Activated T-helper 1 cell treated with anti-CD3 and anti-CD28 coated beads, Interleukin-12 subunit alpha, Interleukin-12 subunit beta, Interleukin-2, Interleukin-4 antibody, amounts not matched to agents 30 ng/mL and 10 ng/mL and 1 ng/mL, durations not matched to agents 14 hours and 24 hours and 36 hours (primary cell): Measurements from ENCODE around the gene DOC2A. TPM values are rescaled to one million over a fixed set of nuclear protein-coding genes. Genes with fewer than 3 reads are reported as not detected.
"Not testable (repeated sequence)": the region's sequence is repeated elsewhere in the genome, so short reads cannot be mapped to it uniquely, and the experiment has no call there.

Source experiments
- DNase-seq: peaks from one replicate; pipeline ENCODE4 v3.0.0; 2021; ENCODE audit warnings: low spot score
- H3K27ac Mint-ChIP-seq: one replicate; pipeline ENCODE4 v1.8.0; 2021; ENCODE audit warnings: mild to moderate bottlenecking, mixed read lengths
- H3K27me3 Mint-ChIP-seq: one replicate; pipeline ENCODE4 v1.8.0; 2022; ENCODE audit warnings: mild to moderate bottlenecking, moderate library complexity, mixed read lengths; ENCODE audit not compliant: insufficient read depth
- H3K36me3 Mint-ChIP-seq: one replicate; pipeline ENCODE4 v1.8.0; 2021; ENCODE audit warnings: low read depth, mixed read lengths
- H3K4me1 Mint-ChIP-seq: one replicate; pipeline ENCODE4 v1.8.0; 2021; ENCODE audit warnings: low read depth, mixed read lengths
- H3K4me3 Mint-ChIP-seq: one replicate; pipeline ENCODE4 v1.8.0; 2021; ENCODE audit warnings: mild to moderate bottlenecking, moderate library complexity, mixed read lengths
- H3K9me3 Mint-ChIP-seq: one replicate; pipeline ENCODE4 v1.8.0; 2021; ENCODE audit warnings: mixed read lengths
- intact Hi-C: fragments of 100-400 bp; cut with micrococcal nuclease; formaldehyde crosslinking; loops from one replicate; pipeline ENCODE4 v1.15.1; 2024
- total RNA-seq: library from RNA; stranded (reverse); gene quantifications from 2 replicates; pipeline ENCODE4 v1.2.3, GENCODE V29; 2022

Gene DOC2A
- total RNA-seq, 1 donor from 2014 or later = 2.3 TPM

DNA sequence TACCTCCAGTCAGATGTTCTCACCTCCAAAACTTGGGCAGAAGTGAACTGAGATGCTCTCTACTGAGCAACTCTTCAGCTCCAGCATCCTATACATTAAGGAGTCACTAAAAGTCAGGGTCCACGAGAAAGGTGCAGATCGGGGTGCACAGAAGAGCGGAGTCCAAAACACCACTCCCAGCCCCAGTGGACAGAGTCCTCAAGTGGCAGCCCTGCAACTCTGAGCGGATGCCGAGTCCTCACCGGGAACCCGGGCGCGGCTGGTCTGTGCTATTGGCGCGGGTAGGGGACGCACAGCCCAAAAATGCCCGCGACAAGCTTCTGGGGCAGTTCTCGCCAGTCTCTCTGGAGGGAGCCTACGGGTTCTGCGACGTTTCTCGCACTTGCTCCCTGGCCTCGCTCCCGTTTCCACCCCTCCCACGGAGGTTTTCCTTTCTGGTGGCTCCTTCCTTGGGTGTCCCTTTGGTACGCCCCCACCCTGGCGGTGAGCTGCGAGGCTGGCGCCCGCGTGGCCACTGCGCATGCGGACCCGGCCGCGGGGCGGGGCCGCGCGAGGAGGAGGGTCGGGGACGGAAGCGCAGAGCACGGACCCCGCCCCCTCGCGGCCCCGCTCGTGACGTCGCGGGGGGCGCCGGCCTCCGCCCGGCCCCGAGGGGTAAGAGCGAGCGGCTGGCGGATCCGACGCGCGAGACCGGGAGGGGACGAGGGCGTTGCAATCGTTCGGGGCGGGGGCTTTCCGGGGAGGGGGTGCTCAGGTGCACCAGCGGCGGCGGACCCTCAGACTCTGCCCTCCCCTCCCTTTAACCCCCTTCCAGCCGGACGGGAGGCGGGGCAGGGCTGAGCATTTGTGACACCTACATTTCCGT is 49.1 kb downstream of the DOC2A start, which contains the start of gene TMEM219:
Gene TMEM219, plus strand, starts transcription at position 601 of the 865 bp plus-strand sequence. CDS start 1,065 bp downstream, outside the sequence.
- Mint-ChIP-seq H3K4me3 (peak within 1 kb of the TSS; percentile 86), H3K36me3 (peaks cover 7% of the 10 kb centered on the region), H3K27ac (peak within 1 kb of the TSS; percentile 83), H3K9me3 (no peaks in the 10 kb centered on the region), H3K27me3 (no peaks in the 10 kb centered on the region), H3K4me1 (peaks cover 24% of the 10 kb centered on the region)
- intact Hi-C loops = loop anchor here (1.0 to 2.0 kb wide), 6 partner anchors 12 to 98 kb away; partner anchors contain the start of genes ASPHD1, CDIPT, INO80E and KCTD13
- peak; percentile 95 for DNase-seq

DNA sequence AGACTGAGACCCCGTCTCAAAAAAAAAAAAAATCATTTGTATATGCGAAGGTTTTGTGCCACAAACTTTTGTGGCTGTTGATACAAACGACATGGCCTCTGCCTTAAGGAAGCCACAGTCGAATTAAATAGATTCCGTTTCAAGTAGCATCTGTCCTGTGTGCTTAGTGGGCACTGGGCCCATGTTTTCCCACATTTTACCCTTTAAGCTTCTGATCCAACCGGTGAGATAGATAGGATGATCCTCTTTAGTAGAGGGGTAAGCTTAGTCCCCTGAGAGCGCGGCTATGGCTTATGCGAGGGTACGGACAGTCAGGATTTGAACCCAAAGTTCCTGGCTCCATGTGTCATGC is 49.7 kb downstream of the DOC2A start:
- peaks cover 7% of the 10 kb centered on the region for H3K36me3 Mint-ChIP-seq
- H3K4me1 Mint-ChIP-seq = peaks cover 24% of the 10 kb centered on the region
- intact Hi-C loops = loop anchor here (1.0 to 2.0 kb wide), 3 partner anchors 35 to 60 kb away; partner anchors contain the start of genes INO80E and KCTD13
- no peak for DNase-seq
- peak overlapping the region; percentile 83 for H3K4me3 Mint-ChIP-seq
- H3K9me3 Mint-ChIP-seq = no peaks in the 10 kb centered on the region
- H3K27me3 Mint-ChIP-seq = no peaks in the 10 kb centered on the region
- peak overlapping the region; percentile 77 for H3K27ac Mint-ChIP-seq

- not testable (repeated sequence) for H3K27ac Mint-ChIP-seq, DNase-seq, H3K4me3 Mint-ChIP-seq, H3K36me3 Mint-ChIP-seq, H3K9me3 Mint-ChIP-seq, H3K27me3 Mint-ChIP-seq
- peaks cover 21% of the 10 kb centered on the region for H3K4me1 Mint-ChIP-seq
- intact Hi-C loops = loop anchor here (2.0 kb wide), 1 partner anchor 61 kb away; no protein-coding TSS in a partner anchor
Observed at GRCh38 chr16:29959821-29960220, 51.0 kb downstream of the DOC2A start.

DNA sequence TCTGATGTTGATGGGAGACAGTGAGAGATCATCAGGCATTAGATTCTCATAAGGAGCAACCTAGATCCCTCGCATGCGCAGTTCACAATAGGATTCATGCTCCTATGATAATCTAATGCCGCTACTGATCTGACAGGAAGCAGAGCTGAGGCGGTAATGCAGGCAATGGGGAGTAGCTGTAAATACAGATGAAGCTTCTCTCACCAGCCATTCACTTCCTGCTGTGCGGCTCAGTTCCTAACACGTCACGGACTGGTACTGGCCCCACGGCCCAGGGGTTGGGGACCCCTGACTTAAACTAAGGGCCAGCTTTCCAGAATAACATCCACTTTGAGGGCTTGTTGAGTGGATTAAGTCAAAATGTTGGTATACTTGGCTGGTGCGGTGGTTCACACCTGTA is 51.5 kb downstream of the DOC2A start:
- no peaks in the 10 kb centered on the region for H3K9me3 Mint-ChIP-seq
- intact Hi-C loops = no loop called here
- peaks cover 19% of the 10 kb centered on the region for H3K4me1 Mint-ChIP-seq
- H3K36me3 Mint-ChIP-seq = peaks cover 3% of the 10 kb centered on the region
- no peak overlapping the region for H3K27ac Mint-ChIP-seq
- no peak overlapping the region for H3K4me3 Mint-ChIP-seq
- DNase-seq = no peak
- no peaks in the 10 kb centered on the region for H3K27me3 Mint-ChIP-seq

GRCh38 chr16:29958756-29959155 is 52.1 kb downstream of the DOC2A start:
- H3K9me3 Mint-ChIP-seq = no peaks in the 10 kb centered on the region
- H3K4me3 Mint-ChIP-seq = no peak overlapping the region
- DNase-seq = no peak
- peaks cover 3% of the 10 kb centered on the region for H3K36me3 Mint-ChIP-seq
- no peak overlapping the region for H3K27ac Mint-ChIP-seq
- intact Hi-C loops = no loop called here
- H3K4me1 Mint-ChIP-seq = peaks cover 19% of the 10 kb centered on the region
- H3K27me3 Mint-ChIP-seq = no peaks in the 10 kb centered on the region

Other genes with a start within 250 kb of the DOC2A start
- gene ZG16, start 232.8 kb downstream of the DOC2A start, total RNA-seq = not detected in 2 replicates
- 134 and 140 TPM in 2 replicates for gene KIF22, start 220.3 kb downstream of the DOC2A start, total RNA-seq
- gene MAZ, start 204.5 kb downstream of the DOC2A start, total RNA-seq = 365 and 380 TPM in 2 replicates
- 1.0 and 1.3 TPM in 2 replicates for gene PRRT2, start 198.8 kb downstream of the DOC2A start, total RNA-seq
- gene PAGR1, start 194.9 kb downstream of the DOC2A start, total RNA-seq = 29.2 and 30.8 TPM in 2 replicates
- 117 and 124 TPM in 2 replicates for gene MVP, start 190.6 kb downstream of the DOC2A start, total RNA-seq
- gene CDIPT, start 147.8 kb downstream of the DOC2A start, total RNA-seq = 83.7 and 85.5 TPM in 2 replicates
- 0.16 and 0.32 TPM in 2 replicates for gene SEZ6L2, start 111.5 kb downstream of the DOC2A start, total RNA-seq
- gene ASPHD1, start 110.5 kb downstream of the DOC2A start, total RNA-seq = 4.2 and 4.7 TPM in 2 replicates
- gene KCTD13, start 84.8 kb downstream of the DOC2A start, total RNA-seq = 53.7 and 58.2 TPM in 2 replicates
- gene TMEM219, start 48.9 kb downstream of the DOC2A start, total RNA-seq = 41.5 and 43.7 TPM in 2 replicates
- gene TAOK2, start 37.2 kb downstream of the DOC2A start, total RNA-seq = 38.5 and 39.7 TPM in 2 replicates
- gene HIRIP3, start 15.4 kb downstream of the DOC2A start, total RNA-seq = 48.8 and 50.1 TPM in 2 replicates
- gene INO80E, start 14.8 kb downstream of the DOC2A start, total RNA-seq = 128 and 137 TPM in 2 replicates
- gene C16orf92, start 12.2 kb upstream of the DOC2A start, total RNA-seq = not detected in 2 replicates
- 1.6 and 1.9 TPM in 2 replicates for gene TLCD3B, start 20.2 kb upstream of the DOC2A start, total RNA-seq
- gene ALDOA, start 54.7 kb upstream of the DOC2A start, total RNA-seq = 1,715 and 1,718 TPM in 2 replicates
- 133 and 147 TPM in 2 replicates for gene PPP4C, start 65.0 kb upstream of the DOC2A start, total RNA-seq
- 1.6 and 1.8 TPM in 2 replicates for gene TBX6, start 80.9 kb upstream of the DOC2A start, total RNA-seq
- gene YPEL3, start 85.2 kb upstream of the DOC2A start, total RNA-seq = 14.5 and 15.1 TPM in 2 replicates
- gene GDPD3, start 102.5 kb upstream of the DOC2A start, total RNA-seq = 4.3 and 6.3 TPM in 2 replicates
- gene MAPK3, start 112.2 kb upstream of the DOC2A start, total RNA-seq = 53.7 and 58.3 TPM in 2 replicates
- 816 and 819 TPM in 2 replicates for gene CORO1A, start 172.6 kb upstream of the DOC2A start, total RNA-seq
- gene BOLA2B, start 182.6 kb upstream of the DOC2A start, total RNA-seq = 312 and 329 TPM in 2 replicates
- 63.2 and 66.4 TPM in 2 replicates for gene SLX1A, start 182.8 kb upstream of the DOC2A start, total RNA-seq
- gene SULT1A3, start 188.2 kb upstream of the DOC2A start, total RNA-seq = 18.9 and 20.4 TPM in 2 replicates
- 11.0 and 20.0 TPM in 2 replicates for gene NPIPB13, start 237.5 kb upstream of the DOC2A start, total RNA-seq